Left cardiac atrium (tissue), 2 donors: ENCODE data around the gene PAX4. TPM values are rescaled to one million over a fixed set of nuclear protein-coding genes. Genes with fewer than 3 reads are reported as not detected.

Source experiments
- total RNA-seq, 2 donors: library from RNA; stranded (reverse); fragmentation: NEBNext Ultra II Directional; extraction: Animal tissue kit (Norgen Biotek cat#: 25700); gene quantifications; one replicate each; pipeline ENCODE4 v1.2.1, GENCODE V29; 2021
- donor health status: DM: no; HTN: yes; CAD: no; lungs with severe emphysema.
- donor health status: DM: yes; HTN: yes; CAD: no.

The PAX4 gene
- total RNA-seq, 2 donors from 2014 or later: not detected

Other genes starting within 250 kb of the PAX4 start
- 10 to 100 TPM; 22.2 to 26.0 TPM for gene ZNF800, start 225.4 kb downstream of the PAX4 start, total RNA-seq
- 1 to 10 TPM; 7.9 to 9.0 TPM for gene GCC1, start 32.5 kb downstream of the PAX4 start, total RNA-seq
- gene ARF5, start 29.7 kb downstream of the PAX4 start, total RNA-seq: 10 to 100 TPM; 72.2 to 91.1 TPM
- under 1 TPM in 1 of 2 donors, not detected in 1; 0.99 TPM for gene FSCN3, start 24.4 kb downstream of the PAX4 start, total RNA-seq
- gene SND1, start 34.1 kb upstream of the PAX4 start, total RNA-seq: 100 to 1,000 TPM in 1 of 2 donors, 10 to 100 TPM in 1; 91.8 to 111 TPM